HG02763 (cell line): Measurements from ENCODE around the gene AMBRA1.

Experiments
- ATAC-seq: cut with Tn5 transposase; IDR thresholded peaks from one replicate; pipeline ENCODE4 v1.9.1; 2021; ENCODE audit warnings: mild to moderate bottlenecking, moderate library complexity; ENCODE audit not compliant: unreplicated experiment

AMBRA1 gene

DNA sequence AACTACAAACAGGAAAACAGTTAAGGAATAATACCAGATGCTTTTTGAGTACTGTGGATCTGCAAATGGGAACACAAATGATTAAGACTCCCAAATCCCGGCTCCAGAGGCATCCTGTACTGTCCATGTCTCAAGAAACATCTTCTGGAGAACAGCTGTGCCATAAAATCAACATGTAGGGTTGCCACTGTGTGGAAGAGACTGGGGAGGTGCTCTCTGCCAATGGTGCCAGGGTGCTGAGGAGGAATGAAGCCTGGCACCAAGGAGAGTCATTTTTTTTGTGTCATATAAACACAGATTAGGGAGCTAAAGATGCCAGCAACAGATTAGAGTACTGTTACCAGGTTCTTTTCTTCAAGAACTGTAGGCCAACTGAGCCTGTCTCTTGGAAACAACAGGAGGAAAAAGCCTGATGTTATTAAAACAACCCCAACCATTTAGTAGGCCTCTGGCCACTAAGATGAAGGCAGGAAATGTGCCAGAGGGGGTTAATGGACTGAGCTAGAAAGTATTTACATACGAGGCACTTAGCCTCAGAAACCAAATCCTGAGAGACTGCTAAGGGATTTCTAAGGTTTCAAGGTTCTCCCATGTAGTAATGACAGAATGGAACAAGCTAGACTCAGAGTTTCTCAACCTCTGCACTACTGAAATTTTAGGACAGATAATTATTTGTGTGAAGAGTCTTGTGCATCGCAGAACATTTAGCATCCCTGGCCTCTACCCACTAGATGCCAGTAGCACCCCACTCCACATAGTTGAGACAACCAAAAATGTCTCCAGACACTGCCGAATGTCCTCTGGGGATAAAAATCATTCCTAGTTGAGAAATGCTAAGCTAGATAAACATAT, 147.7 kb downstream of the AMBRA1 start:
- ATAC-seq, result no peak

DNA sequence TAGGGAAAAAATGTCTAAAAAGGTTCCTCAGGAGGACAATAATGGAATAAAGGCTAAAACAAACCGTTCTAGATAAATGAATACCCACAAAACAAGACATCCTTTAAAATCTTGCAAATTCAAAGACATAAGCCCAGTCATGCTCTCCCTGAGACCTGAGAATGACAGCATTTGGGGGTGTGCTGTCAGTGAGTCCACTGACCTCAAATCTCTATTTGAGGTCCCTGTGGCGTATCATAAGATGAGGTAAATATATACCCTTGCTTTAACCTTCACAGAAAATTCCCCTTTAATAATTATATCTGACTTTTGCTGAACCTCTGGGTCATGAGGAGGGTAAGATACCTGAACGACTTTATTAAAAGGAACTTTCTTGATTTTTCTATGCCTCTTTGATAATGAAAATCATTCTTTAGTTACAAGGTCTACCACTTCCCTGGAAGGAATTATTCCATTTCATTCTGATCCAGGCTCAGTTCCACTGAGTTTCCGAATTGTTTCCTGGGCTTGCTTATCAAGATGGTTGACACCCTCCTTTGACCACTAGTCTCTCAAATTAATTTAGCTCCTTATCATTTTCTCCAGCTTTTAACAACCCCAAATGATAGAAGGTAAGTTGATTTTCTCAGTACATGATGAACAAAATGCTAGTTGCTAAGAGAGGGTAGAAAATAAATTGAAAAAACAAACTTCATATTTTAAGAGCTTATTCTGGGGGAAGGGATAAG, 148.5 kb downstream of the AMBRA1 start:
- ATAC-seq, result no peak

DNA sequence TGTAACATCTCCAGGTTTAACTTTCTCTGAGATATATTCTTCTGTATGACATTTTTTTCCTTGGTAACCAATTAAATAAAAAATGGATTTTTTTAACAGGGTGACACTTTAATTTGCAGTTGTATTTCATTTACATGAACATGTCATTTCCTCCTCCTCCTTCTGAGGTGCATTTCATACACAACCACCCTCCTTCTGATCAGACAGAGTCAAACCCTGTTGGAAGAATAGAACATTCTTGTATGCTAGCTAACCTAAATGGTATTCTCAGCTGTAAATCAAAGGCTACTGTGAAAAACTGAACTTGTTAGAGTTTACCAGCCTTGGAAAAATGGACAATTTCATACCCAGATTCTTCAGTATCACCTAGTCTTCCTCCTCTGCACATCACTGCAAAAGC, 149.5 kb downstream of the AMBRA1 start:
- no peak for ATAC-seq

DNA sequence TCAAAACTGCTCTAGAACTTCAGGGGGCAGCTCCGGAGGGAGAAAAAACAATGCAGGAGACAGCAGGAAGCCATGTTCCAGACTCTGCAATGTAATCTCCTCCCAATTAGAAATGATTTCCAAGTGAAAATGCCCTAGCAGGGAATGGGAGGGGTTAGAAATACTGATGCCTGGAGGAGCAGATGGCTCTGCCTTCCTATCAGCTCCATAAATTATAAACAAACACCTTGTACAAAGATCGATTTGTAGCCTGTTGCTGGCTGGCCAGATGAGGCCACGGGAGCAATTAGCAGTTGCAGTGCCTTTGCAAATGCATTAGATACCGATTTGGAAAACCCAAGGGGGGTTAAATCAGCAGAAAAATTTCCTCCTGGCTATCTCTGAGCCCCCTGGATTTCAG, 155.6 kb downstream of the AMBRA1 start:
- no peak for ATAC-seq

DNA sequence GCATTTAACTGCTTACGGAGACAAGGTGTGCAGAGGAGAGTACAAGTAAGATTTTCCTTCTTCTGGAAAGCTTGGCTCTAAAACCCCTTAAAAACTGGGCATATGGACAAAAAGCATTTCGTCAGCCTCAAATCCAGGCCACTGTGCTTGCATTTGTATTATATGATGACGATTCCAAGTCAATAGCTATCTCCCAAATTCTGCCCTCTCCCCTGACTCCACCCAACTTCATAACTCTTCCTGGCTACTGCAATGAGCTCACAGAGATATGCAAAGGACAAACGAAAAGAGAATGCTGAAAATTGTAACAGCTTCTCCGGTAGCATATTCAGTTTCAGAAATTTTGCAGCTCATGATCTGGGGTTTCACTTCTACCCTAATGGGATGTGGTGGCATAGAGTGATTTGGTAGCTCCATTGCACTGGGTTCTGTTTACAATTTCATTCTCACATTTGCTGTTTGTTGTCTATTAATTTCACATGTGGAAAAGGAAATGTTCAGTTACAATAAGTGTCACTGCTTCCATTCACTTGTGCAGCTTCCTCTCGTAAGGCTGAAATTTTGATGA, 156.6 kb downstream of the AMBRA1 start:
- ATAC-seq, result no peak

DNA sequence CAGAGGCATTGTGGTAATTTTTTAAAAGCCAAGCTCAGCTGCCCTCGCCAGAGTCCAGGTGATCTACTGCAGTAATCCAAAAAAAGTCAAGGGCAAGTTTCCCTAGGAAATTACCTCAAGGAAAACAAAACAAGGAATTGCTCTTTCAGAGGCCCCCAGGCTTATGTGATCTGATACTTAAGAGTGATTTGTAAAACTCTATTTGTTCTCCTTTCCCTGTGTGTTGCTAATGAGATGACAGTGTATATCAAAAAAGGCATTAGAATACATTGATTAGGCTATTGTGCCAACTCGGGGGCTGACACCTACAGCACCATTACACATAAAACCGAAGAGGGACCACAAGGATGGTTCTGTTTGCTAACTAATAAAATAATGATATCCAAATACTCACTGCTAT, 157.7 kb downstream of the AMBRA1 start:
- ATAC-seq, result no peak

DNA sequence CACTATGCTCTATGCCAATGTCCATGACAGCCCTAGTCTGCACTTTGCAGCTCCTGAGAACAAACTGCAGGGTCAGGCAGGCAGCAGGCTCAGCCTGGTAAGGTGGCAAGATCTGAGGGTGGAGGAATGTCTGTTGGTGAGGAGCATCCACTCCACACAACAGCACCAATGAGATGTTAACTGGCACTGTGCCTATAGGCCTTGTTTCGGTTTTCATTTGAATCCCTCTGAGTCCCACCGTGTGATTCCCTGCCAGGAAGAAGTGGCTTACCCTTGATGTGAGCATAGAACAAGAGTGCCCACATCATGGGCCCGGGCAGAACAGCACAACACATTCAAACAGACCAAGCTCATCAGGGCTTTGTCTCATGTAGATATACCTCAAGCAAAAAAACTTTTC, 158.1 kb downstream of the AMBRA1 start:
- no peak for ATAC-seq

DNA sequence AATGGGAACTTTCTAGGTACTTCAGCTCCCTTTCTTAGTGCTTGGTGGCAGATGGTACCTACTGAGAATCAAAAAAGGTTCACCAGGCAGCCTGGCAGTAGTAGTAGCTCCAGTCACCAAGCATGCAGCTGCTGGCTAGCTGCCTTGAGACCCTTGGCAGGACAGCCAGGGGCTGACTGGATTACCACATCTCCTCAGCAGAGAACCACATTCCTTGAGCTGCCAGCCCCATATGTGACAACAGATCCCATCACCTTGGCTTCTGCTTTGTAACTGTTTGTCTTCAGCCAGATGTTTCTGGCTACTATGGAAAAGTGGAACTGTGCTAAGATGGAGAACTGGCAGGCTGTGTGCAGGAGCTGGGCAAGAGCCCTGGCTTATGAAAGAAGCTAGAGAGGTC, 162.6 kb downstream of the AMBRA1 start:
- ATAC-seq, result no peak

DNA sequence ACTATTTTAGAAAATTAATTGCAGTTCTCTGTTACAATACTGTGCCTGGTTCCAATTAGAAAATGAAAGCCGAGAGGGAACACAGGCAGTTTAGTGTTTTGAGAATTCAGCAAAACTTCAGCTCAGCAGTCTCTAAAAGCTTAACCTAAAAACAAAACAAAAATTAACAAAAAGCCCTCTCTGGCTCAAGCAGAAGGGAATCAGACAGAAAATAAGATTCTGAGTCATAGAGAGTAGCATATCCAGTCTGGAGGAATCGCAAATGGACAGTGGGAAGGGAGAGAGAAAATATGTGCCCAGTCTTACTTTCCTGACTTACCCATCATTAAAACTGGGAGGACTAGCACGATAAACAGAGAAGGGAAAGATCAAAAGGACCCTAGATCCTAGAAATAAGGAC, 164.1 kb downstream of the AMBRA1 start:
- no peak for ATAC-seq

DNA sequence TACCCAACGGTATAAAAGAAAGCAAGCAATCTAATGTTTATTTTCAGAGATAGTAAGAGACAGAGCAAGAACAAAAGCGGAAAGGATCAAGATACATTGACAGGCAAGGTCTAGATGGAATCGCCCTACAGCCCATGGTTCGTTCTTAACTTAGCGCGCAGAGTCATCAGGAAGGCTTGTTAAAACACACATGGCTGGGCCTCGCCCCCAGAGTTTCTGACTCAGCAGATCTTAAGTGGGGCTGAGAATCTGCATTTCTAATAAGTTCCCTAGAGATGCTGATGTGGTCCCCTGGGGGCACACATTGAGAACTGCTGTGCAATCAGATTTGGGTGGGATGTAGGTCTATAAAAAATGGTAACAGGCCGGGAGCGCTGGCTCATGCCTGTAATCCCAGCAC, 166.5 kb downstream of the AMBRA1 start:
- no peak for ATAC-seq

DNA sequence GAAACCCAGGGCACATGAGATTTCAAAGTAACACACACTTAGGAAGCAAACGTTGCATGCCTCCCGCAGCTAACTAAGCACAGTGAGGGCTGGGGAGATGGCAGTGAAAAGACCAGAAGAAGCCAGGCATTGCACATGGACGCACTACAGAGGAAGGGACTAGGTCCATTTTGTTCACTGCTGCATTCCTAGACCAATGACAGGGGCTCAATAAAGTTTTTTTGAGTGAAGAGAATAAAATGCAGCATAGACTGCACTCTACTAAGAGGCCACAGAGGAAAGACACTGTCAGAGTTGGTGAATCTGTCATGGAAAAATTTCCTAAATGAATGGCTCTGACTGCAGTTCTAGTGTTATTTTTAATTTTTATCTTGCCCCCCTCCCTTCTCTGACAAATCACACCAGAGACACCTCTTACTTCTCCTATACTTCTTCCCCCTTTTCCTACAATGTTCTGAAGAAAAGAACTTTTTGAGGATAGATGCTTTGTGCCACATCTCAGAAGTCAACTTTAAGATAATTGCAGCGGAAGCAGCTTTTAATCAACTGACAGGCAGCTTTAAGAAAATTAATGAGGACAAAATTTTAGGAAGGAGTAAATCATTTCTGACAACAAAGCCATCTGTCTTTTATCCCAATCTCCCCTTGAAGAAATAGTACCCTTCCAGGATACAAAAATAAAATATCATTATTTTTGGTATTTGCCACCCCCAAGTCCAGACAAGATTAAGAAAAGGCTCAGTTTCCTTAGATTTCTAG, 167.4 kb downstream of the AMBRA1 start:
- ATAC-seq, result no peak

DNA sequence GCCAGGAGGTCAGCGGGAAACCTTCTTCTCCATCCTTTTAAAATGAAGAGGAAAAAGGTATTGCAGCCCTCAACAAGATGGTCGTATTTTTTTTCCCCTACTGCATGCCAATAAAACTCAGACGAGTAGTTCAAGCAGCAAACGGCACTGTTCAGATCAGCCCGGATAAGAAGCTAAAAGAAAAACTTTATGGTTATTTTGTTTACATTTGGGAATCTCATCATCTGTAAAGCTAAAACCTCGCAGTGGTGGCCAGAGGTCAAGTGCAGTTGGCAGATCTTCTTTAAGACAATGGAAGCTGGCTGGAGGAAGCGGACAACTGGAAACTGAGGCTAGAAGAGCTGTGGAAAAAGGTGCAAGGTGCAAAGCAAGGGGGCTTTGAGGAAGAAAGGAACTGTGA, 171.2 kb downstream of the AMBRA1 start:
- no peak for ATAC-seq

DNA sequence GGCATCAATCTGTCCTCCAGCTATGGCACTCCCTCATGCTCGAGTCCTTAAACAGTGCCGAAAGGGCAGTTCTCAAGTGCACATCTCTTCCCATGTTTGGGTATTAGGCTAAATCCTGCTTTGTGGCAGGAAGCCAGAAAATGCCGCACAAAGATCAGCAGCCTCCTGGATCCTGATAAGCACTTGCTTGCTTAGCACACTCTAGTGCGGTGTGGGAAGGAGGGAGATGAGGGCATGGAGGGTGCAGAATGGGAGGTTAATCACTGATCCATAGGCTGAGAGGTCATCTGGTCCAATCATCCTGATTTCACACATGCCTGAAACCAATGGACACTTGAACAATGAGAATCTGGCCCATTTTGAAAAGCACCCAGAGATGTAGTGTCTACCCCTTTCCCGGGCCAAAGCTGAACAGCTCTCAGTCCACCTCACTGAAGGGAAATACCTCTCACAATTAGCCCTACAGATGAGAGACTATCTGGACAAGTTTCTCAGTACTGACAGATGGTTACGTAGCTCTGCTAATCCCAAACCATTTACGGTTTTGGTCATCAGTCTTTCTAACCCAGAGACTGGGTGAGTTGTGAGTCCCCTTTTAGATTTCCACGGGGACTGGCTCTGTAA, 172.5 kb downstream of the AMBRA1 start:
- ATAC-seq, result no peak

DNA sequence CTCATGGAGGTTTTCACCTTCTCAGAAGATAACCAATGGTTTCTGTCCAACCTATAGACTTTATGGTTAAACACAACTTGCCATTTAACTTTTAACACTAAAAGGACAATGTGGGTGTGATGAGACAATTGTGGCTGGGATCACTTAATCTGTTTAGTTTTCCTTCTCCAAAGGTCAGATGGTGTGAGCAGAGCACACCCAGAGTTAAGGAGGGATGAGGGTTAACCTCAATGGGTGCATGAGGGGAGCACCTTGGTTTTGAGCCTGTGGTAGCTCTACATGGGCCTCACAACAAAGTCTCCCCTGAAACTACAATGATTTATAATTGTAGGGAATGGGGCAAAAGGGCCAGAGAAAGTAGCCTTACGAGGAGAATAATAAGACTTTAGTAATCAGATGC, 173.3 kb downstream of the AMBRA1 start:
- no peak for ATAC-seq

DNA sequence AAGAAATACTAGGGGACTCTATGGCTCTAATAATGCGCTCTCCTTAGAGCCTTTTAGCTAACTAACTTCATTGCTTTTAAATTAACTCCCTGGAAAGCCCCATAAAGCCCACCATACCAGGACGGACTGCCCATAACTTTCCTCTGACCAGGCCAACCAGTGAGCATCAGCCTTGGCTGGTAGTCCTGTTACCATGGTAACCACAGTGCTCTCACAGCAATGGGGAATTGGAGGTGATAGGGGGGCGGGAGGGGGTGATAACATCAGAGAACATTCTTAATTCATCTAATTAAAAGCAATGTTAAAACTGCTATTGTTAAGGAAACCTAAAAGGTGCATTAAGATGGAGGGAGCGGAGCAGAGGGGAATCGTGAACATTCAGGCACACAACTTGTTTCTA, 175.1 kb downstream of the AMBRA1 start:
- ATAC-seq, result no peak

DNA sequence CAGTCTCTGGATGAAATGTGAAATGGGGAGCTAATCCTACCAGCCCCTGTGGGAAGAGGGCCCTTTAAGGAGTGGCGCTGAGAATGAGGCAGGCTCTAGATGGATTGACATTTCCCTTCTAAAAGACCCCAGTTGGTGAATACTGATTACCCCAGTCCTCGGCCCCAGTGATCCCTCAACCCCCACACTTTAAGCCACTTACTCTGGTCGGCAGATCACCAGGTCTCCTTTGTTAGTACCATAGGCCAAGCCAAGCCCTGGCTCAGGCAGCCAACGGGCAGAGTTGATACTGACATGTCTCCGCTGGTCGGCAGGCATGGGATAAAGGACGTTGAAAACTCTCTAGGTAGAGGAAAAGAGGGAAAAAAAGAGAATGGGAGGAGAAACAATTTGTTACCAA, 176.1 kb downstream of the AMBRA1 start:
- no peak for ATAC-seq

DNA sequence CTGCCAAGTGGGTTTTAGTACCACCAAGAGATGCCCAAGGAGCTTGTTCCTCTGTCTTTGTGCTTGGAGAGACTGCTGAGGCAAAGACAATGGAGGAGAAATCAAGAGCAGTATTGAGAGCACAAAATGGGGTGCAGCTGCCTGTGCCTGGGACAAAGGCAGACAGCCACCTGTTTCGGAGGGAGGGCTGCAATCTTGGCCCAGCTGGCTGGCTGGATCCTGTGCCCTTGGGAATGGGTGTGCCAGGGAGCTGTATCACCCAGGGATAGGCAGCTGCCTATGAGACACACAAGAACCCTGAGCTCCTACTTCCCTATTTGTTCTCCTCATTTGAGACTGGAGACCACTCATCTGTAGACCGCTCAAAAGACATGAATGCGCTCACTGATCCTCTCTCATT, 178.9 kb downstream of the AMBRA1 start:
- no peak for ATAC-seq

DNA sequence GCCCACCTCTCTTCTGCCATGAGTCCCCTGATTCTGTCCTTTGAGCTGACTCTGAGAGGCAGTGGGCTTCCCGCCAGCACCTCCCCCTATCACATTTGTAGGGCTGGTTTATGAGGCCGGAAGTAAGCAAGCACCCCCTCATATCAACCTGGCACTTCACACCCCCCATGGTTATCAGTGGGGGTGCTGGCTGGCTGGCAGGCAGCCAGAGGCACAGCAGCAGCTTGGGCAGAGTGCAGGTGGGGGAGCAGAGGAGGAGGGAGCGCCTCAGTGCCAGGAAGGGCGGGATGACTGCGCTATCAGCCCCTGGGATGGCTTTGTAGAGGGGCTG, 179.4 kb downstream of the AMBRA1 start:
- no peak for ATAC-seq

DNA sequence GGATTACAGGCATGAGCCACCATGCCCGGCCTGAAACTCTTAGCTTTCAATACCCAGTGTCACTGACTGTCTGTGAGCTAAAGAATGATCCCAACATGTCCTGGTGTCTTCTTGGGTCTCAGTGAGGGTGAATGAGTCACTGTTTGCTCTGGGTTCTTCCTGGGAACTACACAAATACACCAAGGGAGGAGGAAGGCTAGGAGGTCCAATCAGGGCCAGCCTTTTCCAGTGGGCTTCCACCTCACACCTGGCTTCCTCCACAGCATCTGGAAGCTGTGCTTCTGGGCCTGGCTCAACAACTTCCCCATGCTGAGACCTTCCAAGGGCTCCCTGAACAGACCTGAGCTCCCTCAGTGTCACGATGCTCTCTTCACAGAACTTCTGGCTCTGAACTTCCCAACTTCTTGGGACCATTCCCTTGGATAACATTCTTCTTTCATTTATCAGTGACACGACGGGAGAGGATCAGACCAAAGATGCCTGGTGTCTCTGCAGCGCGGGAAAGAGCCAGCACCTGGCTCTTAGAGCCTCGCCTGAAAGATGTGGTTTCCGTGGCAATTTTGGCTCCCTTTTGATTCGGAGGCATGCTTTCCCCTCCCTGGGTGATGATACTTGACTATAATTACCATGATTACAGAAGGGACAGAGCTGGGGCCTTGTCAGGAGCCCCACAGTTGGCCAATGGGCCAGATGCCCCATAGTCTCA, 179.9 kb downstream of the AMBRA1 start:
- no peak for ATAC-seq

DNA sequence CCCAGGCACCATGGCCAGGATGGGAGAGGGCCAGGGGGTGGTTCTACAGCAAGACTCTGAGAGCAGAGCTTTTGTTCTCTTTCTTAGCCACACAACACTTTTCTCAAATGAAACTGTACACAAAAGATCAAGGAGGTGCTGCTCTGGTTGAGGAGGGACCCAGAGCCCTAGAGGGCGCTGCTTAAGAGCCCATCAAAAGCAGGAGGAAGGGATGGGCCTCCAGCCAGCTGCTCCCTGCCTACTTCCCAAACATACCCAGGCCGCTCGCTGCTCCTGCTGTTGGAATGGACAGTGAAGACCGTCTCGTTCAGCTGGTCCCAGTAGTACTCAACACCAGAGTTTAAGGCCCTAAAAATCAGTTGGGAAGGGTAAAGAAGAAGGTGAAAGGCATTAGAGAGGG, 183.8 kb downstream of the AMBRA1 start:
- no peak for ATAC-seq
